Measurements from ENCODE around the gene CDK1. TPM values are rescaled to one million over a fixed set of nuclear protein-coding genes. Genes with fewer than 3 reads are reported as not detected.

The CDK1 gene
- total RNA-seq, 1 experiment from 2014 or later: 98.9 TPM

- TF ChIP-seq, protein P1, sequence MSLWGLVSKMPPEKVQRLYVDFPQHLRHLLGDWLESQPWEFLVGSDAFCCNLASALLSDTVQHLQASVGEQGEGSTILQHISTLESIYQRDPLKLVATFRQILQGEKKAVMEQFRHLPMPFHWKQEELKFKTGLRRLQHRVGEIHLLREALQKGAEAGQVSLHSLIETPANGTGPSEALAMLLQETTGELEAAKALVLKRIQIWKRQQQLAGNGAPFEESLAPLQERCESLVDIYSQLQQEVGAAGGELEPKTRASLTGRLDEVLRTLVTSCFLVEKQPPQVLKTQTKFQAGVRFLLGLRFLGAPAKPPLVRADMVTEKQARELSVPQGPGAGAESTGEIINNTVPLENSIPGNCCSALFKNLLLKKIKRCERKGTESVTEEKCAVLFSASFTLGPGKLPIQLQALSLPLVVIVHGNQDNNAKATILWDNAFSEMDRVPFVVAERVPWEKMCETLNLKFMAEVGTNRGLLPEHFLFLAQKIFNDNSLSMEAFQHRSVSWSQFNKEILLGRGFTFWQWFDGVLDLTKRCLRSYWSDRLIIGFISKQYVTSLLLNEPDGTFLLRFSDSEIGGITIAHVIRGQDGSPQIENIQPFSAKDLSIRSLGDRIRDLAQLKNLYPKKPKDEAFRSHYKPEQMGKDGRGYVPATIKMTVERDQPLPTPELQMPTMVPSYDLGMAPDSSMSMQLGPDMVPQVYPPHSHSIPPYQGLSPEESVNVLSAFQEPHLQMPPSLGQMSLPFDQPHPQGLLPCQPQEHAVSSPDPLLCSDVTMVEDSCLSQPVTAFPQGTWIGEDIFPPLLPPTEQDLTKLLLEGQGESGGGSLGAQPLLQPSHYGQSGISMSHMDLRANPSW (CRISPR knock-in tag; conservative IDR thresholded peaks at IDR 0.05; ENCODE audit: low read depth): no peak
- TF ChIP-seq TCF7 (CRISPR knock-in tag; IDR thresholded peaks at IDR 0.05; ENCODE audit: low read depth) (no peak), TP53 (CRISPR knock-in tag; IDR thresholded peaks at IDR 0.05) (no peak), ZNF423 (CRISPR knock-in tag; IDR thresholded peaks at IDR 0.05) (peak; percentile 16; the same call in 1 of the 2 replicates), EMX1 (CRISPR knock-in tag; IDR thresholded peaks at IDR 0.05) (no peak), TEAD1 (CRISPR knock-in tag; IDR thresholded peaks at IDR 0.05) (0 out of 2 replicates have a peak, but pooled peaks have one; percentile 56), ZNF396 (CRISPR knock-in tag; IDR thresholded peaks at IDR 0.05; ENCODE audit: borderline replicate concordance) (no peak)
- TF ChIP-seq, protein P2, sequence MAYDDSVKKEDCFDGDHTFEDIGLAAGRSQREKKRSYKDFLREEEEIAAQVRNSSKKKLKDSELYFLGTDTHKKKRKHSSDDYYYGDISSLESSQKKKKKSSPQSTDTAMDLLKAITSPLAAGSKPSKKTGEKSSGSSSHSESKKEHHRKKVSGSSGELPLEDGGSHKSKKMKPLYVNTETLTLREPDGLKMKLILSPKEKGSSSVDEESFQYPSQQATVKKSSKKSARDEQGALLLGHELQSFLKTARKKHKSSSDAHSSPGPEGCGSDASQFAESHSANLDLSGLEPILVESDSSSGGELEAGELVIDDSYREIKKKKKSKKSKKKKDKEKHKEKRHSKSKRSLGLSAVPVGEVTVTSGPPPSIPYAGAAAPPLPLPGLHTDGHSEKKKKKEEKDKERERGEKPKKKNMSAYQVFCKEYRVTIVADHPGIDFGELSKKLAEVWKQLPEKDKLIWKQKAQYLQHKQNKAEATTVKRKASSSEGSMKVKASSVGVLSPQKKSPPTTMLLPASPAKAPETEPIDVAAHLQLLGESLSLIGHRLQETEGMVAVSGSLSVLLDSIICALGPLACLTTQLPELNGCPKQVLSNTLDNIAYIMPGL (CRISPR knock-in tag; IDR thresholded peaks at IDR 0.05): no peak; the same call in 1 of the 2 replicates
These were observed 45.3 kb upstream of the CDK1 start (continued) for GRCh38 chr10:60732807-60733516.

GRCh38 chr10:60733517-60733822 lies 44.8 kb upstream of the CDK1 start:
- Mint-ChIP-seq H3K4me3 (peak overlapping the region; percentile 94), H3K4me1 (peaks cover 28% of the 10 kb centered on the region), H3K27me3 (ENCODE audit: low read depth) (no peaks in the 10 kb centered on the region), H3K9me3 (no peaks in the 10 kb centered on the region), H3K36me3 (no peaks in the 10 kb centered on the region), H3K27ac (no peak overlapping the region)
- peak; percentile 80 for ATAC-seq
- no peak for DNase-seq (ENCODE audit: low spot score)
- no peak for TF ChIP-seq TEAD4 (CRISPR knock-in tag; IDR thresholded peaks at IDR 0.05)
- peak; percentile 57; the same call in 1 of the 2 replicates for TF ChIP-seq SP1 (CRISPR knock-in tag; conservative IDR thresholded peaks at IDR 0.05)
- ChIA-PET CTCF (interaction anchor here (0.6 to 1.9 kb wide), 7 partner anchors 14 to 89 kb away, joined by 3 to 7 read pairs (median 3); no protein-coding TSS in a partner anchor), POLR2A (interaction anchor here (1.3 kb wide), 1 partner anchor 45 kb away, joined by 6 read pairs; the partner anchor contains the start of gene CDK1)

- H3K4me3 Mint-ChIP-seq: peak overlapping the region; percentile 63
- H3K27ac Mint-ChIP-seq: no peak overlapping the region
- H3K36me3 Mint-ChIP-seq: no peaks in the 10 kb centered on the region
- peak; percentile 3; the same call in 1 of the 2 replicates for ATAC-seq
- CTCF ChIA-PET: interaction anchor here (0.6 to 1.9 kb wide), 6 partner anchors 14 to 89 kb away, joined by 3 to 7 read pairs (median 3); no protein-coding TSS in a partner anchor
- H3K9me3 Mint-ChIP-seq: no peaks in the 10 kb centered on the region
- H3K4me1 Mint-ChIP-seq: peaks cover 28% of the 10 kb centered on the region
- H3K27me3 Mint-ChIP-seq (ENCODE audit: low read depth): no peaks in the 10 kb centered on the region
- DNase-seq (ENCODE audit: low spot score): no peak
- TF ChIP-seq MYBL2 (CRISPR knock-in tag; IDR thresholded peaks at IDR 0.05): no peak
- TF ChIP-seq, protein P3, sequence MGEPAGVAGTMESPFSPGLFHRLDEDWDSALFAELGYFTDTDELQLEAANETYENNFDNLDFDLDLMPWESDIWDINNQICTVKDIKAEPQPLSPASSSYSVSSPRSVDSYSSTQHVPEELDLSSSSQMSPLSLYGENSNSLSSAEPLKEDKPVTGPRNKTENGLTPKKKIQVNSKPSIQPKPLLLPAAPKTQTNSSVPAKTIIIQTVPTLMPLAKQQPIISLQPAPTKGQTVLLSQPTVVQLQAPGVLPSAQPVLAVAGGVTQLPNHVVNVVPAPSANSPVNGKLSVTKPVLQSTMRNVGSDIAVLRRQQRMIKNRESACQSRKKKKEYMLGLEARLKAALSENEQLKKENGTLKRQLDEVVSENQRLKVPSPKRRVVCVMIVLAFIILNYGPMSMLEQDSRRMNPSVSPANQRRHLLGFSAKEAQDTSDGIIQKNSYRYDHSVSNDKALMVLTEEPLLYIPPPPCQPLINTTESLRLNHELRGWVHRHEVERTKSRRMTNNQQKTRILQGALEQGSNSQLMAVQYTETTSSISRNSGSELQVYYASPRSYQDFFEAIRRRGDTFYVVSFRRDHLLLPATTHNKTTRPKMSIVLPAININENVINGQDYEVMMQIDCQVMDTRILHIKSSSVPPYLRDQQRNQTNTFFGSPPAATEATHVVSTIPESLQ (CRISPR knock-in tag; IDR thresholded peaks at IDR 0.05): no peak
- TF ChIP-seq, protein P4, sequence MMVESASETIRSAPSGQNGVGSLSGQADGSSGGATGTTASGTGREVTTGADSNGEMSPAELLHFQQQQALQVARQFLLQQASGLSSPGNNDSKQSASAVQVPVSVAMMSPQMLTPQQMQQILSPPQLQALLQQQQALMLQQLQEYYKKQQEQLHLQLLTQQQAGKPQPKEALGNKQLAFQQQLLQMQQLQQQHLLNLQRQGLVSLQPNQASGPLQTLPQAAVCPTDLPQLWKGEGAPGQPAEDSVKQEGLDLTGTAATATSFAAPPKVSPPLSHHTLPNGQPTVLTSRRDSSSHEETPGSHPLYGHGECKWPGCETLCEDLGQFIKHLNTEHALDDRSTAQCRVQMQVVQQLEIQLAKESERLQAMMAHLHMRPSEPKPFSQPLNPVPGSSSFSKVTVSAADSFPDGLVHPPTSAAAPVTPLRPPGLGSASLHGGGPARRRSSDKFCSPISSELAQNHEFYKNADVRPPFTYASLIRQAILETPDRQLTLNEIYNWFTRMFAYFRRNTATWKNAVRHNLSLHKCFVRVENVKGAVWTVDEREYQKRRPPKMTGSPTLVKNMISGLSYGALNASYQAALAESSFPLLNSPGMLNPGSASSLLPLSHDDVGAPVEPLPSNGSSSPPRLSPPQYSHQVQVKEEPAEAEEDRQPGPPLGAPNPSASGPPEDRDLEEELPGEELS (CRISPR knock-in tag; IDR thresholded peaks at IDR 0.05): no peak
- TF ChIP-seq, protein P5, sequence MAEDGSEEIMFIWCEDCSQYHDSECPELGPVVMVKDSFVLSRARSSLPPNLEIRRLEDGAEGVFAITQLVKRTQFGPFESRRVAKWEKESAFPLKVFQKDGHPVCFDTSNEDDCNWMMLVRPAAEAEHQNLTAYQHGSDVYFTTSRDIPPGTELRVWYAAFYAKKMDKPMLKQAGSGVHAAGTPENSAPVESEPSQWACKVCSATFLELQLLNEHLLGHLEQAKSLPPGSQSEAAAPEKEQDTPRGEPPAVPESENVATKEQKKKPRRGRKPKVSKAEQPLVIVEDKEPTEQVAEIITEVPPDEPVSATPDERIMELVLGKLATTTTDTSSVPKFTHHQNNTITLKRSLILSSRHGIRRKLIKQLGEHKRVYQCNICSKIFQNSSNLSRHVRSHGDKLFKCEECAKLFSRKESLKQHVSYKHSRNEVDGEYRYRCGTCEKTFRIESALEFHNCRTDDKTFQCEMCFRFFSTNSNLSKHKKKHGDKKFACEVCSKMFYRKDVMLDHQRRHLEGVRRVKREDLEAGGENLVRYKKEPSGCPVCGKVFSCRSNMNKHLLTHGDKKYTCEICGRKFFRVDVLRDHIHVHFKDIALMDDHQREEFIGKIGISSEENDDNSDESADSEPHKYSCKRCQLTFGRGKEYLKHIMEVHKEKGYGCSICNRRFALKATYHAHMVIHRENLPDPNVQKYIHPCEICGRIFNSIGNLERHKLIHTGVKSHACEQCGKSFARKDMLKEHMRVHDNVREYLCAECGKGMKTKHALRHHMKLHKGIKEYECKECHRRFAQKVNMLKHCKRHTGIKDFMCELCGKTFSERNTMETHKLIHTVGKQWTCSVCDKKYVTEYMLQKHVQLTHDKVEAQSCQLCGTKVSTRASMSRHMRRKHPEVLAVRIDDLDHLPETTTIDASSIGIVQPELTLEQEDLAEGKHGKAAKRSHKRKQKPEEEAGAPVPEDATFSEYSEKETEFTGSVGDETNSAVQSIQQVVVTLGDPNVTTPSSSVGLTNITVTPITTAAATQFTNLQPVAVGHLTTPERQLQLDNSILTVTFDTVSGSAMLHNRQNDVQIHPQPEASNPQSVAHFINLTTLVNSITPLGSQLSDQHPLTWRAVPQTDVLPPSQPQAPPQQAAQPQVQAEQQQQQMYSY (CRISPR knock-in tag; IDR thresholded peaks at IDR 0.05): no peak
- no peak for TF ChIP-seq JAZF1 (CRISPR knock-in tag; IDR thresholded peaks at IDR 0.05)
- no peak for TF ChIP-seq NFYB (CRISPR knock-in tag; conservative IDR thresholded peaks at IDR 0.05; ENCODE audit: low read depth)
- no peak for TF ChIP-seq GRHL2 (CRISPR knock-in tag; IDR thresholded peaks at IDR 0.05; ENCODE audit: insufficient replicate concordance, severe bottlenecking)
- POLR2A ChIA-PET: interaction anchor here (1.3 kb wide), 1 partner anchor 44 kb away, joined by 6 read pairs; the partner anchor contains the start of gene CDK1
These were observed 44.5 kb upstream of the CDK1 start for GRCh38 chr10:60733826-60734225.

Data from WTC11 (cell line).